Mesendoderm (in vitro differentiated cells): ENCODE results near the gene DCBLD1.

Experiments
- DNase-seq: peaks from one replicate; pipeline ENCODE4 v3.0.0; 2013
- H2AK5ac ChIP-seq: 2 replicates; pipeline ENCODE4 v1.6.1; 2013; ENCODE audit warnings: low read length, inconsistent platforms
- H2BK120ac ChIP-seq: 2 replicates; pipeline ENCODE4 v1.6.1; 2013; ENCODE audit warnings: low read depth, mild to moderate bottlenecking, low read length, moderate library complexity, mixed read lengths
- H2BK15ac ChIP-seq: replicated peaks from 2 replicates; pipeline ENCODE4 v1.6.1; 2013; ENCODE audit warnings: low read depth, mild to moderate bottlenecking, moderate library complexity
- H2BK5ac ChIP-seq: 2 replicates; pipeline ENCODE4 v1.6.1; 2013; ENCODE audit warnings: low read length, inconsistent platforms
- H3K18ac ChIP-seq: 2 replicates; pipeline ENCODE4 v1.6.1; 2013; ENCODE audit warnings: mild to moderate bottlenecking, low read length, mixed read lengths
- H3K23ac ChIP-seq: one replicate; pipeline ENCODE4 v1.6.1; 2013; ENCODE audit warnings: low read length
- H3K27ac ChIP-seq: 2 replicates; pipeline ENCODE4 v1.5.1; 2013; ENCODE audit warnings: low read depth, mild to moderate bottlenecking, inconsistent platforms, low read length, moderate library complexity
- H3K27me3 ChIP-seq: 2 replicates; pipeline ENCODE4 v1.6.1; 2013; ENCODE audit warnings: low read length, control low read depth, mild to moderate bottlenecking, inconsistent platforms; ENCODE audit not compliant: insufficient read depth, poor library complexity
- H3K36me3 ChIP-seq: 2 replicates; pipeline ENCODE4 v1.6.1; 2013; ENCODE audit warnings: low read length, inconsistent platforms; ENCODE audit not compliant: control insufficient read depth, insufficient read depth
- H3K4ac ChIP-seq: one replicate; pipeline ENCODE4 v1.6.1; 2013; ENCODE audit warnings: low read depth, mild to moderate bottlenecking, low read length, moderate library complexity
- H3K4me1 ChIP-seq: 2 replicates; pipeline ENCODE4 v1.6.1; 2013; ENCODE audit warnings: low read depth, low read length, inconsistent platforms; ENCODE audit not compliant: control insufficient read depth
- H3K4me2 ChIP-seq: 2 replicates; pipeline ENCODE4 v1.6.1; 2013; ENCODE audit warnings: low read length
- H3K4me3 ChIP-seq: 2 replicates; pipeline ENCODE4 v1.5.1; 2013; ENCODE audit warnings: mild to moderate bottlenecking, low read length
- H3K56ac ChIP-seq: one replicate; pipeline ENCODE4 v1.6.1; 2013; ENCODE audit warnings: low read length
- H3K79me1 ChIP-seq: 2 replicates; pipeline ENCODE4 v1.6.1; 2013; ENCODE audit warnings: low read length, inconsistent platforms
- H3K79me2 ChIP-seq: 2 replicates; pipeline ENCODE4 v1.6.1; 2013; ENCODE audit warnings: mild to moderate bottlenecking, low read length; ENCODE audit not compliant: control insufficient read depth, insufficient read depth
- H3K9ac ChIP-seq: 2 replicates; pipeline ENCODE4 v1.6.1; 2013; ENCODE audit warnings: low read length, inconsistent platforms
- H4K5ac ChIP-seq: one replicate; pipeline ENCODE4 v1.6.1; 2013; ENCODE audit warnings: low read length
- H4K8ac ChIP-seq: one replicate; pipeline ENCODE4 v1.6.1; 2013; ENCODE audit warnings: low read depth, mild to moderate bottlenecking, control low read depth, low read length, moderate library complexity
- WGBS: extraction: QIAGEN DNeasy Blood & Tissue Kit; methylation state at CpG from one replicate; pipeline ENCODE4 v1.1.7; 2013; ENCODE audit warnings: low lambda C conversion rate, missing lambda C conversion rate; ENCODE audit not compliant: insufficient coverage; ENCODE audit errors: extremely low coverage; 5-methylcytosine and 5-hydroxymethylcytosine counted together

Gene DCBLD1

GRCh38 chr6:117508450-117508971, 26.0 kb downstream of the DCBLD1 start:
- Histone ChIP-seq H3K23ac (no peak overlapping the region), H3K27ac (no peak overlapping the region), H3K27me3 (no peaks in the 10 kb centered on the region), H2AK5ac (no peak overlapping the region), H3K18ac (no peak overlapping the region), H3K9ac (no peak overlapping the region), H2BK120ac (no peak overlapping the region), H3K79me1 (no peaks in the 10 kb centered on the region), H3K4me2 (no peak overlapping the region), H3K4me1 (peaks cover 7% of the 10 kb centered on the region), H3K36me3 (no peaks in the 10 kb centered on the region), H3K4me3 (no peak overlapping the region), H2BK5ac (no peak overlapping the region), H3K79me2 (no peaks in the 10 kb centered on the region), H4K5ac (no peak overlapping the region), H4K8ac (no peak overlapping the region), H2BK15ac (no peak overlapping the region), H3K56ac (no peak overlapping the region), H3K4ac (no peak overlapping the region)
- DNase-seq: no peak
- WGBS: no CpG with 5 or more reads among the region's 4 CpGs

GRCh38 chr6:117509021-117509420, 26.5 kb downstream of the DCBLD1 start:
- no CpG with 5 or more reads among the region's 7 CpGs for WGBS
- Histone ChIP-seq H3K4me1 (peaks cover 7% of the 10 kb centered on the region), H3K27ac (no peak overlapping the region), H3K18ac (no peak overlapping the region), H2BK15ac (no peak overlapping the region), H2BK5ac (no peak overlapping the region), H2BK120ac (no peak overlapping the region), H3K23ac (no peak overlapping the region), H4K5ac (no peak overlapping the region), H3K9ac (no peak overlapping the region), H3K4me3 (no peak overlapping the region), H3K36me3 (no peaks in the 10 kb centered on the region), H4K8ac (no peak overlapping the region), H3K4me2 (no peak overlapping the region), H3K79me2 (no peaks in the 10 kb centered on the region), H2AK5ac (no peak overlapping the region), H3K79me1 (no peaks in the 10 kb centered on the region), H3K56ac (no peak overlapping the region), H3K4ac (no peak overlapping the region), H3K27me3 (no peaks in the 10 kb centered on the region)
- no peak for DNase-seq

- H3K27ac ChIP-seq: no peak overlapping the region
- H3K56ac ChIP-seq: no peak overlapping the region
- no peak overlapping the region for H2BK120ac ChIP-seq
- no peak overlapping the region for H3K4me3 ChIP-seq
- H2BK15ac ChIP-seq: no peak overlapping the region
- H3K4ac ChIP-seq: no peak overlapping the region
- DNase-seq: no peak
- no peak overlapping the region for H3K18ac ChIP-seq
- no peak overlapping the region for H3K9ac ChIP-seq
- no peak overlapping the region for H3K4me2 ChIP-seq
- no peak overlapping the region for H2BK5ac ChIP-seq
- no peaks in the 10 kb centered on the region for H3K79me2 ChIP-seq
- WGBS: 100% methylated on average over 1 of the region's 7 CpGs
- no peak overlapping the region for H3K23ac ChIP-seq
- no peaks in the 10 kb centered on the region for H3K79me1 ChIP-seq
- H2AK5ac ChIP-seq: no peak overlapping the region
- H4K5ac ChIP-seq: no peak overlapping the region
- no peaks in the 10 kb centered on the region for H3K36me3 ChIP-seq
- H4K8ac ChIP-seq: no peak overlapping the region
- no peaks in the 10 kb centered on the region for H3K27me3 ChIP-seq
- peaks cover 7% of the 10 kb centered on the region for H3K4me1 ChIP-seq
These were observed 29.8 kb downstream of the DCBLD1 start for GRCh38 chr6:117512056-117512828.

- Histone ChIP-seq H3K18ac (no peak overlapping the region), H3K36me3 (no peaks in the 10 kb centered on the region), H3K4me2 (no peak overlapping the region), H4K8ac (no peak overlapping the region), H3K27me3 (no peaks in the 10 kb centered on the region), H2BK15ac (no peak overlapping the region), H2BK120ac (no peak overlapping the region), H2AK5ac (no peak overlapping the region), H3K4me3 (no peak overlapping the region), H3K27ac (no peak overlapping the region), H3K9ac (no peak overlapping the region), H3K4ac (no peak overlapping the region), H3K56ac (peak overlapping the region; percentile 10), H2BK5ac (no peak overlapping the region), H3K79me1 (no peaks in the 10 kb centered on the region), H3K23ac (no peak overlapping the region), H4K5ac (no peak overlapping the region), H3K4me1 (peaks cover 7% of the 10 kb centered on the region), H3K79me2 (no peaks in the 10 kb centered on the region)
- no CpG with 5 or more reads among the region's 2 CpGs for WGBS
- DNase-seq: no peak
These were observed 30.6 kb downstream of the DCBLD1 start for GRCh38 chr6:117512987-117513573.

- no peak overlapping the region for H3K4me2 ChIP-seq
- no peak overlapping the region for H3K9ac ChIP-seq
- no peak overlapping the region for H4K5ac ChIP-seq
- H3K79me2 ChIP-seq: no peaks in the 10 kb centered on the region
- no peak overlapping the region for H4K8ac ChIP-seq
- no peak overlapping the region for H3K56ac ChIP-seq
- no peak overlapping the region for H3K18ac ChIP-seq
- H3K79me1 ChIP-seq: no peaks in the 10 kb centered on the region
- no peak overlapping the region for H3K4me3 ChIP-seq
- no CpG with 5 or more reads among the region's 7 CpGs for WGBS
- H2AK5ac ChIP-seq: no peak overlapping the region
- H2BK120ac ChIP-seq: no peak overlapping the region
- no peak overlapping the region for H3K23ac ChIP-seq
- H3K27me3 ChIP-seq: no peaks in the 10 kb centered on the region
- peaks cover 7% of the 10 kb centered on the region for H3K4me1 ChIP-seq
- DNase-seq: no peak
- H2BK5ac ChIP-seq: no peak overlapping the region
- H3K36me3 ChIP-seq: no peaks in the 10 kb centered on the region
- H3K27ac ChIP-seq: no peak overlapping the region
- H3K4ac ChIP-seq: no peak overlapping the region
- H2BK15ac ChIP-seq: no peak overlapping the region
These were observed 31.4 kb downstream of the DCBLD1 start for GRCh38 chr6:117513778-117514365.
